Gastroesophageal sphincter (tissue), 4 donors: Measurements from ENCODE around the gene DCLK2. TPM values are rescaled to one million over a fixed set of nuclear protein-coding genes. Genes with fewer than 3 reads are reported as not detected.

Source experiments
- ATAC-seq: fragments of 150-250 bp; one replicate; pipeline ENCODE4 v1.9.1; 2016; ENCODE audit warnings: mild to moderate bottlenecking, moderate library complexity
- H3K27ac ChIP-seq, 4 donors: fragments of 200-600 bp; sonication (generic) in 3 of 4; 1 replicate in 3 of 4; 2 replicates in 1 of 4; pipeline ENCODE4 v1.5.1; 2016 to 2019
- H3K27me3 ChIP-seq: fragments of 200-600 bp; sonication (generic); one replicate; pipeline ENCODE4 v1.5.1; 2019
- H3K36me3 ChIP-seq, 2 donors: fragments of 200-600 bp; sonication (generic); one replicate each; pipeline ENCODE4 v1.5.1; 2019; ENCODE audit warnings: control low read depth in 1 of 2
- H3K4me1 ChIP-seq, 3 donors: fragments of 200-600 bp; sonication (generic); 1 replicate in 2 of 3; 2 replicates in 1 of 3; pipeline ENCODE4 v1.5.1; 2016 to 2019; ENCODE audit warnings: control low read depth in 2 of 3
- H3K4me3 ChIP-seq, 2 donors: fragments of 200-600 bp; sonication (generic); one replicate each; pipeline ENCODE4 v1.5.1; 2019; ENCODE audit warnings: mild to moderate bottlenecking in 1 of 2, moderate library complexity in 1 of 2
- H3K9me3 ChIP-seq, 3 donors: fragments of 200-600 bp; sonication (generic); one replicate each; pipeline ENCODE4 v1.5.1; 2017 to 2019; ENCODE audit warnings: control low read depth in 2 of 3
- EP300 ChIP-seq: sonication (generic); formaldehyde crosslinking; IDR thresholded peaks from one replicate; pipeline ENCODE4 v1.6.1; 2017; ENCODE audit warnings: antibody characterized with exemption, mild to moderate bottlenecking
- POLR2A ChIP-seq, 2 donors: fragments of 450-650 bp; IDR thresholded peaks; one replicate each; pipeline ENCODE4 v1.6.1; 2017; ENCODE audit warnings: antibody characterized with exemption in 2 of 2, mild to moderate bottlenecking in 2 of 2, moderate library complexity in 1 of 2
- POLR2AphosphoS5 ChIP-seq: sonication (generic); formaldehyde crosslinking; IDR thresholded peaks from one replicate; pipeline ENCODE4 v1.6.1; 2017; ENCODE audit warnings: antibody characterized with exemption
- WGBS, 2 donors: methylation state at CpG; one replicate each; pipeline ENCODE4 v1.1.5; 2018; ENCODE audit warnings: low coverage in 1 of 2; 5-methylcytosine and 5-hydroxymethylcytosine counted together
- total RNA-seq, 4 donors: library from RNA; depleted of rRNA; stranded (reverse); fragments of >200 nt; gene quantifications; one replicate each; pipeline ENCODE4 v1.1.0, GENCODE V29; 2016
- TF ChIP-seq, protein P1 (sequence below), 4 experiments: fragments of 200-600 bp in 2 of 4; fragments of 450-650 bp in 2 of 4; sonication (generic) in 1 of 4; IDR thresholded peaks; one replicate each; pipeline ENCODE4 v1.5.1; 2017 to 2019; ENCODE audit warnings: antibody characterized with exemption in 4 of 4, mild to moderate bottlenecking in 2 of 4, moderate library complexity in 2 of 4

The DCLK2 gene
- total RNA-seq, 4 donors from 2014 or later, result 17.1 to 33.0 (median 19.7) TPM

DNA sequence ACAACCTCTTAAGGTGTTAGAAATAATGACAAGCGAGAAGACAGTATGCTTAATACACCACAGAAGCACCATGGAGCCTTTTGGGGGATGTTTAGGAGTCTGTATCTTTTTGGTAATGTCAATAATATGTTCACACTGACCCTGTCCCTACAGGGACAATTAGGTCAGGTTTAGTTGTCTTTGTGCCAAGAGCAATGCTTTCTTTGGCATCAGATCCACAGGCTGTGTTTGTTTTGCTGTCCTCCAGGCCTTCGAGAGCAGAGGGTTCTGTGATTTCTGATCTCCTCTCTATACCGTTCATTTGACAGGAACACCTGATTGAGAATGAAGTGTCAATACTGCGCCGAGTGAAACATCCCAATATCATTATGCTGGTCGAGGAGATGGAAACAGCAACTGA, 153.8 kb downstream of the DCLK2 start:
- no peak for ATAC-seq

GRCh38 chr4:150234246-150234645, 156.0 kb downstream of the DCLK2 start:
- ATAC-seq, result no peak
- peaks cover 11 to 44% (median 15%) of the 10 kb centered on the region in 3 donors for H3K4me1 ChIP-seq

More for the DNA sequence above, 153.8 kb downstream of the DCLK2 start:
- H3K27me3 ChIP-seq, result no peaks in the 10 kb centered on the region
- H3K36me3 ChIP-seq, result peaks cover 0 to 29% of the 10 kb centered on the region in 2 donors
- 79 to 85% methylated on average over 4 of the region's 6 CpGs for WGBS, 2 donors
- TF ChIP-seq, protein P1, sequence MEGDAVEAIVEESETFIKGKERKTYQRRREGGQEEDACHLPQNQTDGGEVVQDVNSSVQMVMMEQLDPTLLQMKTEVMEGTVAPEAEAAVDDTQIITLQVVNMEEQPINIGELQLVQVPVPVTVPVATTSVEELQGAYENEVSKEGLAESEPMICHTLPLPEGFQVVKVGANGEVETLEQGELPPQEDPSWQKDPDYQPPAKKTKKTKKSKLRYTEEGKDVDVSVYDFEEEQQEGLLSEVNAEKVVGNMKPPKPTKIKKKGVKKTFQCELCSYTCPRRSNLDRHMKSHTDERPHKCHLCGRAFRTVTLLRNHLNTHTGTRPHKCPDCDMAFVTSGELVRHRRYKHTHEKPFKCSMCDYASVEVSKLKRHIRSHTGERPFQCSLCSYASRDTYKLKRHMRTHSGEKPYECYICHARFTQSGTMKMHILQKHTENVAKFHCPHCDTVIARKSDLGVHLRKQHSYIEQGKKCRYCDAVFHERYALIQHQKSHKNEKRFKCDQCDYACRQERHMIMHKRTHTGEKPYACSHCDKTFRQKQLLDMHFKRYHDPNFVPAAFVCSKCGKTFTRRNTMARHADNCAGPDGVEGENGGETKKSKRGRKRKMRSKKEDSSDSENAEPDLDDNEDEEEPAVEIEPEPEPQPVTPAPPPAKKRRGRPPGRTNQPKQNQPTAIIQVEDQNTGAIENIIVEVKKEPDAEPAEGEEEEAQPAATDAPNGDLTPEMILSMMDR (IDR thresholded peaks at IDR 0.05), result no peak
- TF ChIP-seq POLR2AphosphoS5 (no peak), POLR2A (IDR thresholded peaks at IDR 0.05) (no peak), EP300 (no peak)
- peaks cover 7 to 38% (median 10%) of the 10 kb centered on the region in 3 donors for H3K4me1 ChIP-seq
- no peak overlapping the region for H3K4me3 ChIP-seq
- peak overlapping the region in 2 of 4 donors; percentile 4 to 35 for H3K27ac ChIP-seq
- H3K9me3 ChIP-seq, result no peaks in the 10 kb centered on the region

DNA sequence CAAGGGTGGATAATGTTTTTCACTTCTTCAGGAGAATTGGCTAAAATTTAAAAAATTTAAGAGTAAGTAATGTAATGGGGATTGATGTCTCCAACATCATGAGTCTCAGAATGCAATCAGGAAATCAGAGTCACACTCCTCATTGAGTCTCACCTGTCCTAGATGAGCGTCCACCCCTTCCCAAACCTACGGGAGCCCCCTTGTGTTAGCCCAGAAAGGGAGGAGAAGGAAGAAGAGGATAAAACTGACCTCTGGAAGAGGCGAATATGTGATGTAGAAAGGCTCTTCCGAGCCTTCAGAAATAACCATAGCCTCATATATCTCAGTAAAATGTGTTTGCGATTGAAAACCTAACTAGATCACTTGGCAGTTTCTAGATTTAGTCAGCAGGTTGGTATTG, 157.1 kb downstream of the DCLK2 start:
- TF ChIP-seq POLR2A (IDR thresholded peaks at IDR 0.05) (no peak), POLR2AphosphoS5 (no peak), EP300 (no peak)
- TF ChIP-seq, protein P1 (IDR thresholded peaks at IDR 0.05), result no peak
- peak overlapping the region; percentile 70 to 81 (median 76) for H3K27ac ChIP-seq
- H3K9me3 ChIP-seq, result no peaks in the 10 kb centered on the region
- H3K36me3 ChIP-seq, result peaks cover 0 to 29% of the 10 kb centered on the region in 2 donors
- H3K4me3 ChIP-seq, result no peak overlapping the region
- no peak for ATAC-seq
- peaks cover 11 to 39% (median 15%) of the 10 kb centered on the region in 3 donors for H3K4me1 ChIP-seq
- WGBS, 2 donors, result 58 to 91% methylated on average over 5 of the region's 5 CpGs
- H3K27me3 ChIP-seq, result no peaks in the 10 kb centered on the region

More at GRCh38 chr4:150234246-150234645, 156.0 kb downstream of the DCLK2 start:
- no peak overlapping the region for H3K4me3 ChIP-seq
- H3K36me3 ChIP-seq, result peaks cover 0 to 29% of the 10 kb centered on the region in 2 donors
- TF ChIP-seq, protein P1 (IDR thresholded peaks at IDR 0.05), result no peak
- TF ChIP-seq EP300, result no peak
- no peak for TF ChIP-seq POLR2AphosphoS5
- TF ChIP-seq POLR2A (IDR thresholded peaks at IDR 0.05), result no peak
- H3K9me3 ChIP-seq, result no peaks in the 10 kb centered on the region
- WGBS, 2 donors, result 78 to 91% methylated on average over 4 of the region's 5 CpGs
- H3K27me3 ChIP-seq, result no peaks in the 10 kb centered on the region
- H3K27ac ChIP-seq, result no peak overlapping the region

DNA sequence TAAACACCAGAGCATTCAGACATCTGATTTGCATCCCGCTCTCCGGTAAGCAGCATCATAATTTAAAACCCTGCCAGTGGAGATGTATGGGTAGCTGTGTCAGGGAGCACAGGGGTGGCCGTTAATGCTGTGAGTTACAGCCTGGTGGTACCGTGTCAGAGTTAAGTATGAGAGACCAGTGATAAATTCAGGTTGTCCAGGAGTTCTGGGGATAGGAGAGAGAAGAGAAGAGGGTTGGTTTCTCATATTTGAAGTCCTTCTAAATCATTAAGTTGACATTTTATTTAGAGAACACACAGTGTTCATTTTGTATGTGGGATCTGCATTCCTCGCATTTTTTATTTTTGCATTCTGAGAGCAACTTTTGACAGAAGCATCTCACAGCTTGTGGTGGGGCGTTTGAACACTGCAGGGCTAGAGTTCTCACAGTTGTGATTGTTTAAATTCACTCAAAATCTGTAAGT, 157.6 kb downstream of the DCLK2 start:
- H3K36me3 ChIP-seq, result peaks cover 0 to 29% of the 10 kb centered on the region in 2 donors
- no peak for TF ChIP-seq POLR2AphosphoS5
- TF ChIP-seq EP300, result no peak
- TF ChIP-seq, protein P1 (IDR thresholded peaks at IDR 0.05), result no peak
- TF ChIP-seq POLR2A (IDR thresholded peaks at IDR 0.05), result no peak
- no peaks in the 10 kb centered on the region for H3K27me3 ChIP-seq
- H3K4me1 ChIP-seq, result peaks cover 11 to 39% (median 15%) of the 10 kb centered on the region in 3 donors
- ATAC-seq, result no peak
- WGBS, 2 donors, result 22 to 37% methylated on average over 4 to 5 of the region's 6 CpGs
- H3K4me3 ChIP-seq, result no peak overlapping the region
- H3K9me3 ChIP-seq, result no peaks in the 10 kb centered on the region
- peak overlapping the region; percentile 70 to 81 (median 76) for H3K27ac ChIP-seq

- Histone ChIP-seq H3K27ac (peak overlapping the region; percentile 70 to 81 (median 76)), H3K4me3 (no peak overlapping the region), H3K9me3 (no peaks in the 10 kb centered on the region), H3K27me3 (no peaks in the 10 kb centered on the region), H3K4me1 (peaks cover 11 to 34% (median 15%) of the 10 kb centered on the region in 3 donors), H3K36me3 (peaks cover 0 to 31% of the 10 kb centered on the region in 2 donors)
- TF ChIP-seq EP300 (no peak), POLR2A (IDR thresholded peaks at IDR 0.05) (no peak), POLR2AphosphoS5 (no peak)
- TF ChIP-seq, protein P1 (IDR thresholded peaks at IDR 0.05), result no peak
- no peak for ATAC-seq
Measured at GRCh38 chr4:150236626-150237025, 158.4 kb downstream of the DCLK2 start.
